Loucy (cell line): ENCODE results near the gene SLC22A3.

Experiments used
- H2AFZ ChIP-seq: fragments of 200-600 bp; sonication (generic); 2 replicates; pipeline ENCODE4 v1.6.0; 2016; ENCODE audit warnings: antibody characterized with exemption, mild to moderate bottlenecking, low read length, moderate library complexity
- H3F3A ChIP-seq: fragments of 200-600 bp; 2 replicates; pipeline ENCODE4 v1.6.0; 2016; ENCODE audit warnings: antibody characterized with exemption, low read depth, mild to moderate bottlenecking
- H3K27me3 ChIP-seq: fragments of 200-600 bp; sonication (generic); 2 replicates; pipeline ENCODE4 v1.6.1; 2014; ENCODE audit warnings: low read length, mild to moderate bottlenecking; ENCODE audit not compliant: insufficient read depth, poor library complexity, severe bottlenecking
- H3K36me3 ChIP-seq: fragments of 200-600 bp; sonication (generic); 2 replicates; pipeline ENCODE4 v1.6.1; 2016; ENCODE audit warnings: low read length; ENCODE audit not compliant: insufficient read depth
- H3K4me1 ChIP-seq: fragments of 200-600 bp; sonication (generic); 2 replicates; pipeline ENCODE4 v1.5.1; 2014; ENCODE audit warnings: low read length, mild to moderate bottlenecking; ENCODE audit not compliant: insufficient read depth, poor library complexity, severe bottlenecking
- H3K4me2 ChIP-seq: fragments of 200-600 bp; sonication (generic); 2 replicates; pipeline ENCODE4 v1.6.0; 2014; ENCODE audit warnings: antibody characterized with exemption, low read length, low read depth, mild to moderate bottlenecking; ENCODE audit not compliant: poor library complexity, severe bottlenecking
- H3K4me3 ChIP-seq: fragments of 200-600 bp; sonication (generic); 2 replicates; pipeline ENCODE4 v1.5.1; 2014; ENCODE audit warnings: low read length, mild to moderate bottlenecking, mixed read lengths; ENCODE audit not compliant: poor library complexity, severe bottlenecking
- H3K79me2 ChIP-seq: fragments of 200-600 bp; sonication (generic); 2 replicates; pipeline ENCODE4 v1.6.1; 2014; ENCODE audit warnings: low read length; ENCODE audit not compliant: insufficient read depth
- H3K9ac ChIP-seq: fragments of 200-600 bp; sonication (generic); 2 replicates; pipeline ENCODE4 v1.6.0; 2014; ENCODE audit warnings: mild to moderate bottlenecking, low read depth, low read length, moderate library complexity; ENCODE audit not compliant: poor library complexity, severe bottlenecking
- H3K9me2 ChIP-seq: fragments of 200-600 bp; sonication (generic); replicated peaks from 2 replicates; pipeline ENCODE4 v1.6.1; 2016; ENCODE audit warnings: low read depth, low read length, mixed read lengths
- H3K9me3 ChIP-seq: fragments of 200-600 bp; sonication (generic); 2 replicates; pipeline ENCODE4 v1.6.1; 2014; ENCODE audit warnings: mild to moderate bottlenecking, antibody characterized with exemption, low read length, low read depth; ENCODE audit not compliant: insufficient read depth
- H4K20me1 ChIP-seq: fragments of 200-600 bp; sonication (generic); 2 replicates; pipeline ENCODE4 v1.6.0; 2014; ENCODE audit warnings: antibody characterized with exemption, low read length, mild to moderate bottlenecking; ENCODE audit not compliant: insufficient read depth, poor library complexity, severe bottlenecking
- EZH2phosphoT487 ChIP-seq: fragments of 200-600 bp; IDR thresholded peaks from 2 replicates; pipeline ENCODE4 v1.6.1; 2018; ENCODE audit warnings: antibody characterized with exemption, mild to moderate bottlenecking, moderate library complexity, borderline replicate concordance
- TF ChIP-seq, protein P1 (sequence below): fragments of 200-600 bp; sonication (generic); conservative IDR thresholded peaks from 2 replicates; pipeline ENCODE4 v1.5.1; 2014; ENCODE audit warnings: mild to moderate bottlenecking, antibody characterized with exemption, low read length

SLC22A3 gene

DNA sequence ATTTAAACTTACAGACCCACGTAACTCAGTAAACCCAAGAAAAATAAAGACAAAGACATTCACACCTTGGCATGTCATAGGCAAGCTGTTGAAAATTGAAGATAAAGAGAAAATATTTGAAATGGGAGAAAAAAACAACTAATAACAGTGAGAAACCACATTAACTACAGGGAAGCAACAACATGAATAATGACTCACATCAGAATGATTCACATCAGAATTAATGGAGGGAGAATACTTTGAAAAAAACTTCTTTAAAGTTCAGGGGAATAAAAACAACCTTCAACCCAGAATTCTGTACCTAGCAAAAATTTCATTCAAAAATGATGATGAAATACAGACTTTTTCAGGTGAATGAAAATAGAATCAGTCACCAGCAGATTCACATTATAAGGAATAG lies 32.9 kb upstream of the SLC22A3 start:
- Histone ChIP-seq H3K9ac (no peak overlapping the region), H2AFZ (no peak overlapping the region), H3K4me3 (no peak overlapping the region), H3K9me2 (no peaks in the 10 kb centered on the region), H4K20me1 (no peaks in the 10 kb centered on the region), H3K4me2 (no peak overlapping the region), H3K4me1 (no peaks in the 10 kb centered on the region), H3K79me2 (no peaks in the 10 kb centered on the region), H3F3A (no peaks in the 10 kb centered on the region), H3K27me3 (no peaks in the 10 kb centered on the region), H3K36me3 (no peaks in the 10 kb centered on the region), H3K9me3 (peaks cover 7% of the 10 kb centered on the region)
- TF ChIP-seq, protein P1, sequence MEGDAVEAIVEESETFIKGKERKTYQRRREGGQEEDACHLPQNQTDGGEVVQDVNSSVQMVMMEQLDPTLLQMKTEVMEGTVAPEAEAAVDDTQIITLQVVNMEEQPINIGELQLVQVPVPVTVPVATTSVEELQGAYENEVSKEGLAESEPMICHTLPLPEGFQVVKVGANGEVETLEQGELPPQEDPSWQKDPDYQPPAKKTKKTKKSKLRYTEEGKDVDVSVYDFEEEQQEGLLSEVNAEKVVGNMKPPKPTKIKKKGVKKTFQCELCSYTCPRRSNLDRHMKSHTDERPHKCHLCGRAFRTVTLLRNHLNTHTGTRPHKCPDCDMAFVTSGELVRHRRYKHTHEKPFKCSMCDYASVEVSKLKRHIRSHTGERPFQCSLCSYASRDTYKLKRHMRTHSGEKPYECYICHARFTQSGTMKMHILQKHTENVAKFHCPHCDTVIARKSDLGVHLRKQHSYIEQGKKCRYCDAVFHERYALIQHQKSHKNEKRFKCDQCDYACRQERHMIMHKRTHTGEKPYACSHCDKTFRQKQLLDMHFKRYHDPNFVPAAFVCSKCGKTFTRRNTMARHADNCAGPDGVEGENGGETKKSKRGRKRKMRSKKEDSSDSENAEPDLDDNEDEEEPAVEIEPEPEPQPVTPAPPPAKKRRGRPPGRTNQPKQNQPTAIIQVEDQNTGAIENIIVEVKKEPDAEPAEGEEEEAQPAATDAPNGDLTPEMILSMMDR, result no peak
- TF ChIP-seq EZH2phosphoT487, result no peak

DNA sequence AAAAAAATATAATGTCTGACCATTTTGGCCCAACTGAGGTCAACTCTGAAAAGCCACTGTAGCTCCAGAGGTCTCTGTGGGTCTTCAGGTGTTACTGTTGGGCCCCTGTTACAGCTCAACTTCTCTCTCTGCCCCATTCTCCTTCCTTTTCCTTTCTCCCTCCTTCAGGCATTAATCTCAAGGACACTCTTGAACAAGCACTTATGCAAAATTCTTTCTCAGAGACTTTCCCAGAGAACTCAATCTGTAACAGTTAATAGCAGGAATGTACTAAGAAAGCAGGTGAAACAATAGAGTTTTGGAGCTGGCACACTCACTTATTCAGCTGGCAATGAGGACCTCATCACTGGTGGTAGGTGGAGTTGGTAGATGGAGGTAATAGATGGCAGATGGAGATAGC lies 31.9 kb upstream of the SLC22A3 start:
- Histone ChIP-seq H3K4me3 (no peak overlapping the region), H3K79me2 (no peaks in the 10 kb centered on the region), H2AFZ (no peak overlapping the region), H3K27me3 (no peaks in the 10 kb centered on the region), H3K36me3 (no peaks in the 10 kb centered on the region), H3K9ac (no peak overlapping the region), H3F3A (no peaks in the 10 kb centered on the region), H3K4me1 (no peaks in the 10 kb centered on the region), H3K9me2 (no peaks in the 10 kb centered on the region), H3K4me2 (no peak overlapping the region), H3K9me3 (peaks cover 7% of the 10 kb centered on the region), H4K20me1 (no peaks in the 10 kb centered on the region)
- TF ChIP-seq EZH2phosphoT487, result no peak
- TF ChIP-seq, protein P1, result no peak

DNA sequence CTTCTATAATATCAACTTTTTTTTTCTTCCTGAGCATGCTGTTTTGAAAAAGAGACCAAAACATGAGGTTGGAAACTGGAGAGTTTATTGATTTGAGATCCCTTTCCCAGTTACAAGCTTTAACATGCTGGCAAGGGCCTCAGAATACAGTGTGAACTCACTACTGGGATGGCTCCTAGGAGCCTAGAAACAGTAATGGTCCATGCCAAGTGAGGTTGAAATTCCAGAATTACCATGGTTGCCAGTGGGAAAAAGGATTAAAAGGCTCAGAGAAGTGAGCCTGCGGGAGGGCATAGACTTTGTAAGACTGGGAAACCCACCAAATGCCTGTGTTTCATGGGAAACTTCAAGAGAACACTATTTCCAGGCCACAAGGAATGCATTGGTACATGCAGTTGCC lies 28.9 kb upstream of the SLC22A3 start:
- no peak overlapping the region for H3K4me3 ChIP-seq
- no peaks in the 10 kb centered on the region for H3K36me3 ChIP-seq
- H4K20me1 ChIP-seq, result no peaks in the 10 kb centered on the region
- no peak overlapping the region for H2AFZ ChIP-seq
- no peak overlapping the region for H3K9ac ChIP-seq
- no peaks in the 10 kb centered on the region for H3K79me2 ChIP-seq
- no peaks in the 10 kb centered on the region for H3F3A ChIP-seq
- no peaks in the 10 kb centered on the region for H3K9me2 ChIP-seq
- no peaks in the 10 kb centered on the region for H3K9me3 ChIP-seq
- no peak overlapping the region for H3K4me2 ChIP-seq
- H3K4me1 ChIP-seq, result no peaks in the 10 kb centered on the region
- no peaks in the 10 kb centered on the region for H3K27me3 ChIP-seq
- TF ChIP-seq EZH2phosphoT487, result no peak
- TF ChIP-seq, protein P1, result no peak
